ENCODE data around the gene RALY.

Gene RALY

DNA sequence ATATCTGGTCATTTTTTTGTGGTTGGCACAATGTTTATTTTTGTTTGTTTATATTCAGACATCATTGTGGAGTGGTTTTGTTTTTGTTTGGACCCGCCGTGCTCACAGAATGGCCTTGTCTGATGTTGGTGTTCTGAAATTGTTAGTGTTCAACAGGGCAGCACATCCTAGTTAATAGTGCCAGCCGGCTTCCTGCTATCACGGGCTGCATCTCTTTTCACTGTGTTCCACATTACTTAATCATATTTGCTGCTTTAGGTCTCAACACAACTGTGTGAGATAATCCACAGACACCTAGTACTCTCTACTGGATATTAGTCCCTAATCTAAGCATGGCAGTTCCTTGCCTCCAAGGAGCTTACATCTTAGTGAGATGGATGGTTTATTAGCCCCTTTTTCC is 121.1 kb downstream of the RALY start:
- no peak overlapping the region for H3K4me2 ChIP-seq (ENCODE audit: low read length)
- no peak overlapping the region for H3K4me3 ChIP-seq (ENCODE audit: low read length)
- peaks cover 11% of the 10 kb centered on the region for H3K27me3 ChIP-seq (ENCODE audit: control insufficient read depth, low read length)
- no peaks in the 10 kb centered on the region for H3K9me3 ChIP-seq (ENCODE audit: control insufficient read depth, insufficient read depth, low read length)
- H3K9me2 ChIP-seq (replicated peaks; ENCODE audit: control insufficient read depth, low read length) = no peaks in the 10 kb centered on the region
- H3K4me1 ChIP-seq (ENCODE audit: control insufficient read depth, low read length) = peaks cover 18% of the 10 kb centered on the region
- H3K36me3 ChIP-seq (ENCODE audit: control insufficient read depth, low read length) = peaks cover 22% of the 10 kb centered on the region
- H3F3A ChIP-seq (ENCODE audit: control insufficient read depth, insufficient read depth) = no peaks in the 10 kb centered on the region
- H4K20me1 ChIP-seq (ENCODE audit: control insufficient read depth, insufficient read depth, low read depth, low read length) = peaks cover 12% of the 10 kb centered on the region
- TF ChIP-seq, protein P1, sequence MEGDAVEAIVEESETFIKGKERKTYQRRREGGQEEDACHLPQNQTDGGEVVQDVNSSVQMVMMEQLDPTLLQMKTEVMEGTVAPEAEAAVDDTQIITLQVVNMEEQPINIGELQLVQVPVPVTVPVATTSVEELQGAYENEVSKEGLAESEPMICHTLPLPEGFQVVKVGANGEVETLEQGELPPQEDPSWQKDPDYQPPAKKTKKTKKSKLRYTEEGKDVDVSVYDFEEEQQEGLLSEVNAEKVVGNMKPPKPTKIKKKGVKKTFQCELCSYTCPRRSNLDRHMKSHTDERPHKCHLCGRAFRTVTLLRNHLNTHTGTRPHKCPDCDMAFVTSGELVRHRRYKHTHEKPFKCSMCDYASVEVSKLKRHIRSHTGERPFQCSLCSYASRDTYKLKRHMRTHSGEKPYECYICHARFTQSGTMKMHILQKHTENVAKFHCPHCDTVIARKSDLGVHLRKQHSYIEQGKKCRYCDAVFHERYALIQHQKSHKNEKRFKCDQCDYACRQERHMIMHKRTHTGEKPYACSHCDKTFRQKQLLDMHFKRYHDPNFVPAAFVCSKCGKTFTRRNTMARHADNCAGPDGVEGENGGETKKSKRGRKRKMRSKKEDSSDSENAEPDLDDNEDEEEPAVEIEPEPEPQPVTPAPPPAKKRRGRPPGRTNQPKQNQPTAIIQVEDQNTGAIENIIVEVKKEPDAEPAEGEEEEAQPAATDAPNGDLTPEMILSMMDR (IDR thresholded peaks at IDR 0.05; ENCODE audit: low read depth, low read length, poor library complexity, severe bottlenecking) = no peak
- no peak for TF ChIP-seq EZH2phosphoT487 (IDR thresholded peaks at IDR 0.05; ENCODE audit: borderline replicate concordance, low read length)
- no peak overlapping the region for H3K27ac ChIP-seq (ENCODE audit: low read depth, low read length)
- H3K79me2 ChIP-seq (ENCODE audit: control insufficient read depth, low read length) = peaks cover 23% of the 10 kb centered on the region

DNA sequence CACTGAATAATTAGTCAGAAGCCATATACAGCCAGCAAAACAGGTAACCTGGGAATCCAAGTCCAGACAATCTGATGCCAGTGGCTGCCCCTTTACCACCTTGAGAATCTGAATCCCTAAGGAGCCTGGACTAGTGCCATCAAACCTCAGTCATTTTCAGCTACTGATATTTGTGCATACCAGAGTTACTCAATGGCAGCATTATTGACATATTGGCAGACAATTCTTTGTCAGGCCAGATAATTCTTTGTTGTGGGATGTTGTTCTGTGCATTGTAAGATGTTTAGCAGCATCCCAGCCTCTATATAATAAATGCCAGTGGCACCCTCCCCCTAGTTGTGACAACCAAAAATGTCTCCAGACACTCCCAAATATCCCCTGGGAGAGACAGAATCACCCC is 121.5 kb downstream of the RALY start:
- Histone ChIP-seq H3K9me2 (replicated peaks; ENCODE audit: control insufficient read depth, low read length) (no peaks in the 10 kb centered on the region), H3K36me3 (ENCODE audit: control insufficient read depth, low read length) (peaks cover 17% of the 10 kb centered on the region), H3F3A (ENCODE audit: control insufficient read depth, insufficient read depth) (no peaks in the 10 kb centered on the region), H3K4me2 (ENCODE audit: low read length) (no peak overlapping the region), H3K4me3 (ENCODE audit: low read length) (no peak overlapping the region), H4K20me1 (ENCODE audit: control insufficient read depth, insufficient read depth, low read depth, low read length) (peaks cover 9% of the 10 kb centered on the region), H3K27ac (ENCODE audit: low read depth, low read length) (no peak overlapping the region), H3K79me2 (ENCODE audit: control insufficient read depth, low read length) (peaks cover 18% of the 10 kb centered on the region), H3K9me3 (ENCODE audit: control insufficient read depth, insufficient read depth, low read length) (no peaks in the 10 kb centered on the region), H3K4me1 (ENCODE audit: control insufficient read depth, low read length) (peaks cover 13% of the 10 kb centered on the region), H3K27me3 (ENCODE audit: control insufficient read depth, low read length) (peaks cover 15% of the 10 kb centered on the region)
- no peak for TF ChIP-seq EZH2phosphoT487 (IDR thresholded peaks at IDR 0.05; ENCODE audit: borderline replicate concordance, low read length)
- TF ChIP-seq, protein P1 (IDR thresholded peaks at IDR 0.05; ENCODE audit: low read depth, low read length, poor library complexity, severe bottlenecking) = no peak

DNA sequence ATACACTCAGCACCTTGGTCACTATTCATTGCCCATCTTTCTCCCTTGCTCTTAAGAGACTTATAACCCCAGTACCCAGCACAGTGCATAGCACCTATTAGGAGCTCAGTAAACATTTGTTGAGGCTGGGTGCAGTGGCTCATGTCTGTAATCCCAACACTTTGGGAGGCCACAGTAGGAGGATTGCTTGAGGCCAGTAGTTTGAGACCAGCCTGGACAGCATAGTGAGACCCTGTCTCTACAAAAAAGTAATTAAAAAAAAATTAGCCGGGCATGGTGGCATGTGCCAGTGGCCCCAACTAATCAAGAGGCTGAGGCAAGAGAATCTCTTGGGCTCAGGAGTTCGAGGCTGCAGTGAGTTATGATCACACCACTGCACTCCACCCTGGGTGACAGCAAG is 126.5 kb downstream of the RALY start:
- Histone ChIP-seq H3K27ac (ENCODE audit: low read depth, low read length) (no peak overlapping the region), H3K9me2 (replicated peaks; ENCODE audit: control insufficient read depth, low read length) (no peaks in the 10 kb centered on the region), H3K79me2 (ENCODE audit: control insufficient read depth, low read length) (no peaks in the 10 kb centered on the region), H3K36me3 (ENCODE audit: control insufficient read depth, low read length) (no peaks in the 10 kb centered on the region), H3K27me3 (ENCODE audit: control insufficient read depth, low read length) (peaks cover 17% of the 10 kb centered on the region), H3K4me2 (ENCODE audit: low read length) (no peak overlapping the region), H3K9me3 (ENCODE audit: control insufficient read depth, insufficient read depth, low read length) (no peaks in the 10 kb centered on the region), H3F3A (ENCODE audit: control insufficient read depth, insufficient read depth) (no peaks in the 10 kb centered on the region), H3K4me3 (ENCODE audit: low read length) (no peak overlapping the region), H3K4me1 (ENCODE audit: control insufficient read depth, low read length) (peaks cover 9% of the 10 kb centered on the region), H4K20me1 (ENCODE audit: control insufficient read depth, insufficient read depth, low read depth, low read length) (no peaks in the 10 kb centered on the region)
- TF ChIP-seq, protein P1 (IDR thresholded peaks at IDR 0.05; ENCODE audit: low read depth, low read length, poor library complexity, severe bottlenecking) = no peak
- TF ChIP-seq EZH2phosphoT487 (IDR thresholded peaks at IDR 0.05; ENCODE audit: borderline replicate concordance, low read length) = no peak

Measured in DOHH2 (cell line).